ENCODE data around the gene GNG7.
A peak's percentile ranks its signal among the peaks of the same experiment; 100 is the strongest.

GNG7 gene

GRCh38 chr19:2497186-2497585, 205.3 kb downstream of the GNG7 start:
- H3K4me3 ChIP-seq (ENCODE audit: low read length) = no peak overlapping the region
- H3K27ac ChIP-seq (ENCODE audit: low read depth, low read length) = no peak overlapping the region
- H4K20me1 ChIP-seq (ENCODE audit: control insufficient read depth, insufficient read depth, low read depth, low read length) = no peaks in the 10 kb centered on the region
- no peaks in the 10 kb centered on the region for H3K79me2 ChIP-seq (ENCODE audit: control insufficient read depth, low read length)
- H3K9me3 ChIP-seq (ENCODE audit: control insufficient read depth, insufficient read depth, low read length) = no peaks in the 10 kb centered on the region
- no peak overlapping the region for H3K4me2 ChIP-seq (ENCODE audit: low read length)
- no peaks in the 10 kb centered on the region for H3K9me2 ChIP-seq (replicated peaks; ENCODE audit: control insufficient read depth, low read length)
- H3K36me3 ChIP-seq (ENCODE audit: control insufficient read depth, low read length) = no peaks in the 10 kb centered on the region
- peaks cover 47% of the 10 kb centered on the region for H3K4me1 ChIP-seq (ENCODE audit: control insufficient read depth, low read length)
- TF ChIP-seq EZH2phosphoT487 (IDR thresholded peaks at IDR 0.05; ENCODE audit: borderline replicate concordance, low read length) (no peak), CTCF (IDR thresholded peaks at IDR 0.05; ENCODE audit: low read depth, low read length, poor library complexity, severe bottlenecking) (no peak)
- peaks cover 3% of the 10 kb centered on the region; the same call in 1 of the 2 replicates for H3K27me3 ChIP-seq (ENCODE audit: control insufficient read depth, low read length)
- H3F3A ChIP-seq (ENCODE audit: control insufficient read depth, insufficient read depth) = peaks cover 19% of the 10 kb centered on the region

DNA sequence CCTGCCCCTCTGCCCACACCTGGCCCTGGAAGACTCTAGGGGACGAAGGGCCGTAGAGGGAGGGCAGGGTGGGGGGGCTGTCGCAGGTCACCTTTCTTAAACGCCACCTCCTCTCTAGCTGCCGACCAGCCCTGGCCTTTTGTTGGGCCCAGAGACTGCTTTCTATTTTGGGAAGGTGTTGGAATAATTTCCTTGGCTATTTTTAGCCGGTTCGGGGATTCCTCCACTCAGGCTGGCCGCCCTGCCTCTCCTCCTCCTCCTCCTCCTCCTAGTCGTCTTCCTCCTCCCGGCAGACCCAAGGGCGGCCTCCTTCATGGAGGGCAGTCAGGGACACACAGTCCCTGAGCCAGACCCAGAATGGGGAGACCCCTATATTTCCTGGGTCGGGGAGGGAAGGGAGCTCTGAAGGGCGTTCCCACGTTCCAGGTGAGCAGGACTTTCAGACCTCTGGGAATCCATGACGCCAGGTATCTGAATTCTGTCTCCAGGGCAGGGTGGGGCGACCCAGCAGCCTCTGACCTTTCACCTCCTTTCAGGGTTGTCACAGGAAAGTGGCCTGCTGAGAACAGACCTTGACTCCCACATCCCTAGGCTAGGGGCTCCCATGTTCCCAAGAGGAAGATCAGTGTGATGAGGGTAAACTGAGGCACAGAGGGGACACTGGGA, 206.7 kb downstream of the GNG7 start:
- no peaks in the 10 kb centered on the region for H3K36me3 ChIP-seq (ENCODE audit: control insufficient read depth, low read length)
- peak overlapping the region; percentile 65 for H3K4me2 ChIP-seq (ENCODE audit: low read length)
- H3K27ac ChIP-seq (ENCODE audit: low read depth, low read length) = no peak overlapping the region
- H3K9me2 ChIP-seq (replicated peaks; ENCODE audit: control insufficient read depth, low read length) = no peaks in the 10 kb centered on the region
- no peaks in the 10 kb centered on the region for H3K79me2 ChIP-seq (ENCODE audit: control insufficient read depth, low read length)
- H3K27me3 ChIP-seq (ENCODE audit: control insufficient read depth, low read length) = peaks cover 3% of the 10 kb centered on the region; the same call in 1 of the 2 replicates
- no peaks in the 10 kb centered on the region for H3K9me3 ChIP-seq (ENCODE audit: control insufficient read depth, insufficient read depth, low read length)
- peak overlapping the region; percentile 74; the same call in 1 of the 2 replicates for H3K4me3 ChIP-seq (ENCODE audit: low read length)
- peaks cover 28% of the 10 kb centered on the region for H3F3A ChIP-seq (ENCODE audit: control insufficient read depth, insufficient read depth)
- no peaks in the 10 kb centered on the region for H4K20me1 ChIP-seq (ENCODE audit: control insufficient read depth, insufficient read depth, low read depth, low read length)
- TF ChIP-seq CTCF (IDR thresholded peaks at IDR 0.05; ENCODE audit: low read depth, low read length, poor library complexity, severe bottlenecking) (no peak), EZH2phosphoT487 (IDR thresholded peaks at IDR 0.05; ENCODE audit: borderline replicate concordance, low read length) (no peak)
- peaks cover 61% of the 10 kb centered on the region for H3K4me1 ChIP-seq (ENCODE audit: control insufficient read depth, low read length)

DNA sequence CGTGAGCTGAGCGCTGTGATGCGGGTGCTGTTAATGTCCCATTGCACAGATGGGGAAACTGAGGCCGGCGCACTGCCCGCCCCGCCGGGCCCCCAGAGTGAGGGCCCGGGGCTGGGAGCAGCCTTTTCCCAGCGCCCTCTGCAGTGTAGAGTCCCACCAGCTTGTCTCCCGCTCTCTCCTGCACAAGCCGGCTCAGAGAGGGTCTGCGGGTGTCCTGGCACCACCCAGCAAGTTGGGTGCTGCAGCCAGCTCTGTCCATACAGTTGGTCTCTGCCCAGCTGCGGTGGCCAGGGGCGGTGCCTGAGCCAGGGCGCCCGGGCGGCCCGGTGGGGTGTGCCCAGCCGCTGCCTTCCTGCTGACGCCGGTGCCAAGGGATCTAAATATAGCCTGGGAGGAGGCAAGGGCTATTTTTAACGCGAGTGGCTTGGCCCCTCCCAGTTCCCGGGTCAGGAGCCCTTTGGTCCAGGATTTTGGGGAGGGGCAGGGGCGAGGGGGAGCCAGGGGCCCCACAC, 207.3 kb downstream of the GNG7 start:
- Histone ChIP-seq H3K4me3 (ENCODE audit: low read length) (peak overlapping the region; percentile 74), H3K9me2 (replicated peaks; ENCODE audit: control insufficient read depth, low read length) (no peaks in the 10 kb centered on the region), H3K9me3 (ENCODE audit: control insufficient read depth, insufficient read depth, low read length) (no peaks in the 10 kb centered on the region), H4K20me1 (ENCODE audit: control insufficient read depth, insufficient read depth, low read depth, low read length) (no peaks in the 10 kb centered on the region), H3K4me2 (ENCODE audit: low read length) (peak overlapping the region; percentile 65), H3K27ac (ENCODE audit: low read depth, low read length) (no peak overlapping the region), H3K79me2 (ENCODE audit: control insufficient read depth, low read length) (no peaks in the 10 kb centered on the region), H3F3A (ENCODE audit: control insufficient read depth, insufficient read depth) (peaks cover 29% of the 10 kb centered on the region), H3K27me3 (ENCODE audit: control insufficient read depth, low read length) (peaks cover 3% of the 10 kb centered on the region; the same call in 1 of the 2 replicates), H3K36me3 (ENCODE audit: control insufficient read depth, low read length) (no peaks in the 10 kb centered on the region), H3K4me1 (ENCODE audit: control insufficient read depth, low read length) (peaks cover 67% of the 10 kb centered on the region)
- TF ChIP-seq EZH2phosphoT487 (IDR thresholded peaks at IDR 0.05; ENCODE audit: borderline replicate concordance, low read length) (no peak), CTCF (IDR thresholded peaks at IDR 0.05; ENCODE audit: low read depth, low read length, poor library complexity, severe bottlenecking) (no peak)

All from DOHH2 (cell line).